GM21381 (cell line): ENCODE data around the gene GRIA4.
A peak's percentile ranks its signal among the peaks of the same experiment; 100 is the strongest.

Source experiments
- ATAC-seq: cut with Tn5 transposase; IDR thresholded peaks from one replicate; pipeline ENCODE4 v1.9.1; 2021; ENCODE audit warnings: mild to moderate bottlenecking, moderate library complexity; ENCODE audit not compliant: unreplicated experiment

GRIA4 gene

DNA sequence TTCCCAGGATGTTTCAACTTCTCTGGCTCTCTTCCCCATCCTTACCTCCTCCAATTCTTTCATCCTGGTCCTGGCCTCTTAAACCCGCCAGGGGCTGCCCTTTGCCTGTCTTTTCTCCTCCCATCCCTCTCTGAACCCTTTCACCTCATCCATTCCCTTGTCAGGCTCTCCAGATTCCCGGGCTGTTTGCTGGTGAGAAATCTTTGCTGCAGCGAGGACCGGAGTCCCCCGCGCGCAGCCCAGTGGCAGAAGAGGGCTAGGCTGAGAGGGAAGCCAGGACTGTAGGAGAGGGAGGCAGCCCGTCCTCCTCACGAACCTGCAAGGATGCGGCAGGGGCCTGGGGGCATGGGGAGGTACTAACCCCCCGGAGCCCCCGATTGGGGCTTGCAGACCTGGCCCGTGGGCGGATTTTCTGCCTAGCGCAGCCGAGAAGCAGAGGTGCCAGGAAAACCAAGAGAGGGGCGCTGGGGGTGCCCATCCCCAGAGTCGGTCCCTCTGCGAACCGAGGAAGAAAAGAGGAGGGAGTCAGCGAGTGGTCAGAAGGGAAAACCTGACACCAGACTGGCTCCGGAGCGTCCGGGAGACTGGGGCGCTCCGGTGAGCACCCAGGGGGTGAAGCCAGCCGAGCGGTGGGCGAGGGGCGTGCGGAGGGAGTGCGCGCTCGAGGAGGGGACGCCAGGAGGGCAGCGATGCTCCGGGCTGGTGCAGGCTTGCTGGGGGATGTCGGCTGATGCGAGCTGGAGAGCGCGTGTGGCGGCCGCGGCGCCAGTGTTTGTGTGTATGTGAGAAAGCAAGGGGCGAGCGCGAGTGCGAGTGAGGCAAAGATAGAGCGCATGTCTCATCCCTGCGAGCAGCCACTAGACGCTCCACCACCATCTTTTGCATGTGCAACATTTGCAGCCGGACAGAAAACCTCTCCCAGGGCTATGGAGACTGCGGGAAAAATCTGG, at the start of gene GRIA4:
Gene GRIA4, plus strand, starts transcription at position 242 of the 950 bp plus-strand sequence. CDS start 925 bp downstream, outside the sequence.
- ATAC-seq, result no peak

- ATAC-seq, result no peak
Measured at GRCh38 chr11:105573091-105573490, 36.8 kb upstream of the GRIA4 start.

DNA sequence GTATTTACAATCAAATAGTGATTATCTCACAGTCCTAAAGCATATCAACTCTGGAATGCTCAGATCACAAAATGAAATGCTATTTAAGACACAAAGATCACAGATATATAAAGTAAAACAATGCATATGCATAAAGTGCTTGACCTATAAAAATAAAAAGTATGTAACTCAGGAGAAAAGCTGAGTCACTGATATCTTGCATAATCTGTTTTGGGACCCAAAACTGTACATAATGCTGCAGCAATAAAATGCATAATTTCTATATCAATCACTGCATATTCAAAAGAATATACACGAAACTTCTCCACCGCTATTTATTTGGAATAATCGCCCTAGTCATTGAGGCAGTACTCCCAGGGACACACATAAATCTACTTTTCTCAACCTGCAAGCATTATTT, 34.9 kb upstream of the GRIA4 start:
- ATAC-seq, result no peak

DNA sequence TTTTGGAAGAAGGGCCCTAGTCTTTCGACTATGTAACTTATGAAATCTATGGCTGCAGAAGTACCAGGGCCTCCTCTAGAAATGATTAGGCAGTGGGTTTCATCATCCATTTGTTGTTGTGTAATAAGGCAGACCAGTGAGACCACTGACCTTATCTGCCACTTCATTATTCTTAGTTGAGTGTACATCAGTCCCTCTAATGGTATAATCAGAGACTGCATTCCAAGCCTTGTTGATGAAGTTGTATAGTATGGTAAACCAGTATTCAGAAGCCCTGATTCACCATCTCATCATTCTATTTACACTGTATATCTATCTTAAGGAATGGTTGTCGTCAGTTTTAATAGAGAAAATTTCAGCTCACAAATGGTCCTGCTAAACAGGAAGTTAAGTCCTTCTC, 32.2 kb upstream of the GRIA4 start:
- no peak for ATAC-seq

DNA sequence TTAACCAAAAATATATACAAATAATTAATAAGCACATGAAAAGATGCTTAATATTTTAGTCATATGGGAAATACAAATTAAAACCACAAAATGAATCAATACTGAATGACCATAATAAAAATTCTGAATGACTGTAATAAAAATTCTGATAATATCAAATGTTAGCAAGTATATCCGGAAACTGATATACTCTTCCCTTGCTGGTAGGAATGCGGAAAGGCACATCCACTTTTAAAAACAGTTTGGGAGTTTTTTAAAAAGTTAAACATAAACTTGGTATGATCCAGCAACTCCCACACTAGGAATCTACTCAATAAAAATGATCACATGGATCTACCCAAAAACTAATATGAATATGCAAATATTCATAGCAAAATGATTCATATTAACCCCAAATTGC, 30.8 kb upstream of the GRIA4 start:
- ATAC-seq, result no peak

DNA sequence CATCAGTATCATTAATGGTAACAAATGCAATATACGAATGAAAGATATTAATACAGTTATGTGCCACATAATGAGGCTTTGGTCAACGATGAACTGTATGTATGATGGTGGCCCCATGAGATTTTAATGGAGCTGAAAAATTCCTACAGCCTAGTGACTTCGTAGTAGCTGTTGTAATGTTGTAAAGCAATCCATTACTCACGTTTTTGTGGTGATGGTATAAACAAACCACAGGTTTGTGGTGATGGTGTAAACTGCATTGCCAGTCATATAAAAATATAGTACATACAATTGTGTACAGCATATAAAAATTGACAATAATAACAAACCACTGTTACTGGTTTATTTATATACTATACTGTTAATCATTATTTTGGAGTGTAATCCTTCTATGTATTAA, 27.4 kb upstream of the GRIA4 start:
- ATAC-seq, result no peak

DNA sequence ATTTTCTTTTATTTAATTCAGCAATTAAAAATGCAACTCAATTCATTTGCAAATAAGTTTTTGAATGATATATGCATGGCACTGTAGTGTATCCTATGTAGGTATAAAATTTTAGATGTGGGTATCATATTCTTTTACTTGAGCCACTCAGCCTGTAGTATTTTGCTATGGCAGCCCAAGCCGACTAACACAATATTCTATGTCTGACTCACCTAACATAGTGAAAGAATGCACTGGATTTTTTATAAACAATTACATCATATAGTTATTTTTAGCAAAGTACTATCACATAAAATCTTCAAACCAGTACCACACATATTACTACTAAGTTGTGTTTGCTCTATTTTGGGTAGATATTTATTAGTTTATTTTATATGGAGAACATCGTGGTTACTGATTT, 21.9 kb upstream of the GRIA4 start:
- no peak for ATAC-seq

GRCh38 chr11:105589346-105589745, 20.5 kb upstream of the GRIA4 start:
- ATAC-seq, result no peak

DNA sequence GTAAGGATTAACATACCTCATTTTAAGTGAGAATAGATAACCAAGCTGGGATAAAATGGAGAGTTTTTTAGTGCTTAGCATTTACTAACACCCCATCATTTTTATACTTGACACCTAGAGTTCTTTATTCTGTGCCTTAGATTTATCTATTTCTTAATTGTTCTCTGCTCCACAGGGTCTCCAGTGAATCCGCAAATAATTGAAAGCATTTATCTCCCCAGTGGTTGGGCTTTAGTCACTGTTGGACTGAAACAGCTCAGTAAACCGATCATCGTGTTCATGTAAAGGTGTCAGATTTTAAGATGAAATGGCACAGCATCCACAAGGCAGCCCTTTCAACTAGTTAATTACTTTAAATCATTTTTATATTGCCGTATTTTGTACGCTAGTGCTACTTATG, 17.8 kb upstream of the GRIA4 start:
- no peak for ATAC-seq

DNA sequence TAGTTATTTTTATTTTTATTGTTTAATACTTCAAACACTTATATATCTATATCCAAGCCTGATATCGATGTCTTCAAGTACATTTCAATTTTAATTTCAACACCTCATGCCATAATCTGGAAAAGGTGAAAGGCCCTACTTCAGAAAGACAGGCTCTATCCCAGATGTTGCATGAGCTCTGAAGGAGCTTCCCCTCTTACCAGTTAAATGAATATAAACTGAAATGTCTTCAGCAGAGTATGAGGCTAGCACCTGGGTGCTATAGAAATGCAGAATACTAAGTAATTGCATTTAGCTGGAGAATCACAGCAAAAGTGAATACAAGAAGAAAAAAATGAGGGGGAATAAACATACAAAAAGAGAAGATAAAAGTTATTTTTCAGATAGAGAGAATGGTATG, 11.5 kb upstream of the GRIA4 start:
- ATAC-seq, result no peak

- ATAC-seq, result no peak
Measured at GRCh38 chr11:105603156-105603555, 6.7 kb upstream of the GRIA4 start.

DNA sequence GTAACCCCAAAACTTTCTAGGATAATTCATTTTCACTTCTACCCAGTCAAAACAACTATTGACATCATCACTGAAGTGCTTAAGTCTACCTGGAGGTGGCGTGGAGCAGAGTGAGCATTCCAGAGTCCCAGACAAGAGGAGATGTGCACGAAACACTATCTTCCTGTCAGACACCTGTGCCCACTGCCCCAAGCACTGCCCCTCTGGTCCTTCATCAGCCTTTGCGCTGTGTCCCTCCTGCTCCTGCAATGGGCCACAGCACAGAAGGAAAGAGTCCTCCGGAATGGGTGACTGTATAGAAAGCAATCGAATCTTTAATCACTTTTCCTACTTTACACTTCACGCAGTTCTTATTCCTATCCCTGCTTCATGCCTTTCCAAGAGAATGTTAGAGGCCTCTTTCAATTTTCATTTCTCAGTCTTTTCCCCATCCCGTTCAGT, 512 bp upstream of the GRIA4 start:
- ATAC-seq, result peak; percentile 79

- ATAC-seq, result no peak
Measured at GRCh38 chr11:105610871-105611571, 1.1 kb downstream of the GRIA4 start.

DNA sequence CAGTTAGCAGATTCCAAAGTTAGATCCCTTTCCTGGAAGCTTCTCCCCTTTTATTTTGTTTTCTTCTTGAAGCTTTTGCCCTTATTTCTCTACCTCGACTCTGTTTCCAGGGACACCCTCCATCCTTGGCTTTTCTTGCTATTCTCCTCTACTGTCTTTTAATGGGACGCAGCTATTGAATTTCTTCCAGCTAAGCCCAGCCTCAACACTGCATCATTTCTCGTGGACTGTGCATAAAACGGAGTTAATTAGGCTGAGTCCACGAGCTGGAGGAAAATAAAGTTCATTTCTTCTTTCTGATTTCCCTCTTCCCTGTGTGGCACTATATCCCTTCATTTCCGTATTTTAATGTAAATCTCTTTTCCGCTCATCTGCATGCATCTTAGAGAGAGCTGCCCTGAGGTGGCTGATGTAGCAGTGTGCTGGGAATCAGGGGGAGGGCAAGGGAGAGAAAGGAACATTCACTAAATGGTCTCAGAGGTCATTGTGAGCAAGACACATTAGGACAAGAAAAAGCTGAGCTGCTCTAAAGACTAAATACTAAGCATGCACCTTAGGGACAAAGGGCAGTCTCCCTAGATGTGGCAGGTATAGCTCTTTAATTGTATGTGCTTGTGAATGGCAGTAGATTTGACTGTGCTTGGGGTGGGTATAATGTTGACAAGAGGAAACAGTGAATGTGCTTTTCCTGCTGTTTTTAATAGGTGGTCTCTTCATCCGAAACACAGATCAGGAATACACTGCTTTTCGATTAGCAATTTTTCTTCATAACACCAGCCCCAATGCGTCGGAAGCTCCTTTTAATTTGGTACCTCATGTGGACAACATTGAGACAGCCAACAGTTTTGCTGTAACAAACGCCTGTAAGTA, 1.9 kb downstream of the GRIA4 start:
- ATAC-seq, result no peak

DNA sequence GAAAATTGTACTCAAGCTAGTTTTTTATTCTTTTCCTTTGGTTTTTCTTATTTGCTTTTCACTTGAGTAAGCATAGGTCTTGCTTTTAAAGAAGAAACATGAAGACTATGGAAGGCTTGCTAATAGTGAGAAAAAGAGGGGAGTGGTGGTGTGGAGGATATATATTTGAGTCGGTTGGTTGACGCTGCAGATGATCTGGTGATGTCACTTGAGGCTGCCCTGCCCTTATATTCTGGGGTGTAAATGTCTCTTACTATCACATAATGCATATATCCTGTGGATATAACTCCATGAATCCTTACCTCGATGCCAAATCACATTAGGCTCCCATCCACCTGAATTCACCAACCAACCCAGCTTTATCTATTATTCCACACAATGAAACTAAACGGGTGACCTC, 2.9 kb downstream of the GRIA4 start:
- ATAC-seq, result no peak

- no peak for ATAC-seq
Measured at GRCh38 chr11:105613183-105613582, 3.3 kb downstream of the GRIA4 start.

DNA sequence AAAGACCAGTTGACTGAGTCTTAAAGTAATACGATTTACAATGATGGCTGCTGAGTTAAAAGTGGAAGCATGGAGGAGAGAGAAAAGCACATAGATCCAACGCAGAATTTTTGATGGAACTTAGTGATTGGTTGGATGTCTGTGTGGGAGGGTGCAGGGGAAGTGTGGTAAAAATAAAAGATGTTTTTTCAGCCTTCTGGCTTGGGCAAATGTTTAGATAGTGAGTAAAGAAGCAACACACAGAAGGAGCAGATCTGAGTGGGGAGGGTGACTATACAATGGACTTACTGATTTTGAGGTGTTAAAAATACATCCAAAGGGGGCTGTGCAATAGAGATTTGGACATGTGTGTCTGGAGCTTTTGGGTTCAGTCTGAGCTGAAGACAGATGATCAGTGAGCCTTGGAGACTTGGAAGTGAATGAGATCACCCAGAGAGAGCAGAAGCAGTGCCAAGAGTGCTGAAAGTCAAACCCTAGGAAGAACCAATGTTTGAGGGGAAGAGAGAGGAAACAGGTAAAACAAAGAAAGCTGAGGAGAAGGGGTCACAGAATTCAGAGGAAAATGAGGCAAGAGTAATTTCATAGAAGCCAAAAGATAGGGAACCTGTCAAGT, 8.6 kb downstream of the GRIA4 start:
- no peak for ATAC-seq

DNA sequence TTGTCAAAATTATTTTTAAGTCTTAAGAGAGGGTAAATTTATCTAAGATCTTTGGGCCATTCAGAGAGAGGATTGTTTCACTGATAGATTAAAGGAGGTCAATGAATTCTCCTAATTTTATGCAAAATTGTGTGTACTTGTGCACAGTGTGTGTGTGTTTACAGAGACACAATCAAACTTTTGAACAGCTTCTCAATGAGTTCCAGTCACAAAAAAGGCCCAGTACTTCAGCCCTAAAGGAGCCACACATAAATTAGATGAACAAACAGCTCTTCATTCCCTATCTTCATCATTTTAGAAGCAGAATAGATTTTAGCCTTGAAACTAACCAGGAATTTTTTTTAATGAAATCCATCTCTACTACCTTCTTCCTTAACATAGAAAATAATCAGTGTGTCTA, 9.7 kb downstream of the GRIA4 start:
- no peak for ATAC-seq

DNA sequence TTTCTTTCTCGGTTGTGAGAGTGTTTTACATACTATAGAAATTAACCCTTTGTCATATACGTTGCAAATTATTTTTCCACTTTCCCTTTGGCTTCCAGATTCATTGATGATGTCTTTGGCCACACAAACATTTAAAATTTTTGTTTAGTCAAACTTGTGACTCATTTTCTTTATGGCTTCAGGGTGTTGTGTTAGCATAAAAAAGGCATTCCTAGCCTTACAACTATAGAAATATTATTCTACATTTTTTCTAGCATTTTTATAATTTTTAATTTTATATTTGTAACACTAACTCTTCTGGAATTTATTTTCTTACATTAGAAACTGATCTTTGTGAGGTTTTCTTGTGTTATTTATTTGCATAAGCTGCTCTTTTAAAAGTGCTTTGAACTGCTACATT, 12.1 kb downstream of the GRIA4 start:
- no peak for ATAC-seq

DNA sequence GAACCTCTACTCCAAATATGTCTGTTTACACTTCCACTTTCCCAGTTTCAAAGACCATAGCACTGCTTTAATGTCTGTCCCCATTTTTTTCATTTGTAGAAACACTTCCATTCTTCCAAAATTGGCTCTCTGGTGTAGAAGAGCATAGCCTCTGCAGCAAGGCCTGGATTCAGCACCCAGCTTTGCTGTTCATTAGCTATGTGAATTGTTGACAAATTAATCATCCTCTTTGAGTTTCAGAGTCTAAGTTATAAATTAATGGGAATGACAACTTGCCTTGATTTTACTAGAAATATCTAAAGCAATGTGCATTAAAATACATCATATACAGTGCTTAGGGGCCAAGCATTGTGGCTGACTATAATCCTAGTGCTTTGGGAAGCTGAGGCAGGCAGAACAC, 22.4 kb downstream of the GRIA4 start:
- no peak for ATAC-seq

DNA sequence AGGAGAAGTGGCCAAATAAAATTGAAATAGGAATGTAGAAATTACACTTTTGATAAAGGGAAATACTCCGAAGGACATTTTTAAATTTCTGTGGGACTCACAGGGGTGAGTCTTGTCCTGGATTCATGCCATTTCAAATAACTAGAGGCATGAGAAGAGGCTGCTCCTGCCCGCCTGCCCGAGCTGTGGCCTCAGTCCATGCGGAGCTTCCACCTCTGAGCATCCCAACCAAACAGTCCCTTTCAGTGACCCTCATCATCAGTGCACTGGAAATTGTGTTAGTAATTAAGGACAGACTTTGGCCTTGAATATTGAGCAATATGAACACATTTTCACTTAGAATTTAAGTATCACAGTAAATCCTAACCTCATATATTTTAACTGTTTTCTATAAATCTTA, 25.6 kb downstream of the GRIA4 start:
- ATAC-seq, result no peak
